T1000 (cell line): ENCODE results near the gene MAML3.
A peak's percentile ranks its signal among the peaks of the same experiment; 100 is the strongest.

ENCODE experiments used
- DNase-seq: peaks from one replicate; lab custom pipeline; 2025; ENCODE audit warnings: mixed read lengths; lab: John Stamatoyannopoulos, UW

MAML3 gene

GRCh38 chr4:139900964-139901376 is 253.0 kb downstream of the MAML3 start:
- no peak for DNase-seq

- no peak for DNase-seq
Measured at GRCh38 chr4:139899346-139899745, 254.6 kb downstream of the MAML3 start.

GRCh38 chr4:139898293-139898692 is 255.7 kb downstream of the MAML3 start:
- no peak for DNase-seq

GRCh38 chr4:139896091-139896604 is 257.8 kb downstream of the MAML3 start:
- no peak for DNase-seq

GRCh38 chr4:139893801-139894200 is 260.2 kb downstream of the MAML3 start:
- DNase-seq: no peak

GRCh38 chr4:139892973-139893736 is 260.8 kb downstream of the MAML3 start:
- DNase-seq: no peak

- DNase-seq: no peak
Measured at GRCh38 chr4:139890816-139891215, 263.2 kb downstream of the MAML3 start.

GRCh38 chr4:139889901-139890300 is 264.1 kb downstream of the MAML3 start:
- DNase-seq: no peak

GRCh38 chr4:139889264-139889663 is 264.7 kb downstream of the MAML3 start:
- DNase-seq: no peak

- DNase-seq: no peak
Measured at GRCh38 chr4:139887962-139888735, 265.8 kb downstream of the MAML3 start.

GRCh38 chr4:139887376-139887802 is 266.6 kb downstream of the MAML3 start:
- DNase-seq: no peak

GRCh38 chr4:139886798-139887197 is 267.2 kb downstream of the MAML3 start:
- DNase-seq: no peak

GRCh38 chr4:139884438-139884837 is 269.5 kb downstream of the MAML3 start:
- no peak for DNase-seq

GRCh38 chr4:139880841-139881240 is 273.1 kb downstream of the MAML3 start:
- no peak for DNase-seq

- no peak for DNase-seq
Measured at GRCh38 chr4:139878050-139878449, 275.9 kb downstream of the MAML3 start.

- DNase-seq: no peak
Measured at GRCh38 chr4:139876337-139876941, 277.5 kb downstream of the MAML3 start.

- no peak for DNase-seq
Measured at GRCh38 chr4:139875411-139875825, 278.6 kb downstream of the MAML3 start.

GRCh38 chr4:139873111-139873860 is 280.7 kb downstream of the MAML3 start:
- no peak for DNase-seq

GRCh38 chr4:139872274-139872673 is 281.7 kb downstream of the MAML3 start:
- DNase-seq: peak; percentile 6

- DNase-seq: no peak
Measured at GRCh38 chr4:139869810-139870209, 284.2 kb downstream of the MAML3 start.

- no peak for DNase-seq
Measured at GRCh38 chr4:139866276-139866962, 287.6 kb downstream of the MAML3 start.
